ENCODE results near the gene KCNJ10.
"Not testable (repeated sequence)": the region's sequence is repeated elsewhere in the genome, so short reads cannot be mapped to it uniquely, and the experiment has no call there.

KCNJ10 gene

GRCh38 chr1:160069460-160070231, at the start of gene KCNJ10:
TSS of gene KCNJ10 (minus strand) at chr1:160070160. CDS start at chr1:160042532, 27,628 bp downstream.
- no peak for DNase-seq

- DNase-seq = no peak
Observed at GRCh38 chr1:160118928-160119327, 49.0 kb upstream of the KCNJ10 start.

- DNase-seq = no peak
Observed at GRCh38 chr1:160117709-160118183, 47.8 kb upstream of the KCNJ10 start.

- DNase-seq = no peak
Observed at GRCh38 chr1:160117300-160117699, 47.3 kb upstream of the KCNJ10 start.

- no peak for DNase-seq
Observed at GRCh38 chr1:160116283-160117147, 46.6 kb upstream of the KCNJ10 start.

- no peak for DNase-seq
Observed at GRCh38 chr1:160115545-160116282, 45.8 kb upstream of the KCNJ10 start, which contains the start of gene ATP1A2. TSS of gene ATP1A2 (plus strand) at chr1:160115759. CDS start at chr1:160115862, 103 bp downstream.

- DNase-seq = no peak
Observed at GRCh38 chr1:160114085-160114484, 44.1 kb upstream of the KCNJ10 start.

- DNase-seq = no peak
Observed at GRCh38 chr1:160113407-160113806, 43.4 kb upstream of the KCNJ10 start.

- no peak for DNase-seq
Observed at GRCh38 chr1:160112357-160112756, 42.4 kb upstream of the KCNJ10 start.

- DNase-seq = not testable (repeated sequence)
Observed at GRCh38 chr1:160111462-160111861, 41.5 kb upstream of the KCNJ10 start.

- no peak for DNase-seq
Observed at GRCh38 chr1:160109686-160110085, 39.7 kb upstream of the KCNJ10 start.

- peak; percentile 40 to 45 for DNase-seq
Observed at GRCh38 chr1:160108888-160109662, 39.1 kb upstream of the KCNJ10 start.

GRCh38 chr1:160107512-160107911, 37.6 kb upstream of the KCNJ10 start:
- no peak for DNase-seq

- DNase-seq = no peak
Observed at GRCh38 chr1:160105155-160105554, 35.2 kb upstream of the KCNJ10 start.

GRCh38 chr1:160104486-160104885, 34.5 kb upstream of the KCNJ10 start:
- DNase-seq = no peak

GRCh38 chr1:160103658-160104408, 33.9 kb upstream of the KCNJ10 start:
- no peak for DNase-seq

- no peak for DNase-seq
Observed at GRCh38 chr1:160101717-160102522, 32.0 kb upstream of the KCNJ10 start.

GRCh38 chr1:160101037-160101716, 31.2 kb upstream of the KCNJ10 start:
- DNase-seq = peak; percentile 75

GRCh38 chr1:160099716-160100375, 29.9 kb upstream of the KCNJ10 start:
- DNase-seq = no peak
